Right cardiac atrium (tissue), 5 donors: ENCODE measurements around the gene ITPRIPL2. TPM values are rescaled to one million over a fixed set of nuclear protein-coding genes. Genes with fewer than 3 reads are reported as not detected.

ENCODE experiments used
- ATAC-seq, 2 donors: fragments of 200-7000 bp; cut with Tn5 transposase; one replicate each; pipeline versions ENCODE4 v1.8.0 to v1.9.1; 2020; ENCODE audit warnings: moderate library complexity in 2 of 2, mild to moderate bottlenecking in 1 of 2
- DNase-seq, 3 donors: peaks; one replicate each; pipeline ENCODE4 v3.0.0-alpha.2; 2020
- H3K27ac ChIP-seq: one replicate; pipeline ENCODE4 v1.5.1; 2013; ENCODE audit warnings: mild to moderate bottlenecking, low read length, control low read depth, moderate library complexity
- H3K27me3 ChIP-seq: one replicate; pipeline ENCODE4 v1.6.1; 2013; ENCODE audit not compliant: control insufficient read depth, insufficient read depth
- H3K4me1 ChIP-seq: one replicate; pipeline ENCODE4 v1.6.1; 2013; ENCODE audit warnings: low read length; ENCODE audit not compliant: control insufficient read depth, insufficient read depth
- H3K4me3 ChIP-seq: one replicate; pipeline ENCODE4 v1.5.1; 2013; ENCODE audit warnings: low read length, control low read depth
- H3K9me3 ChIP-seq: one replicate; pipeline ENCODE4 v1.6.1; 2013; ENCODE audit warnings: low read length; ENCODE audit not compliant: control insufficient read depth
- WGBS: extraction: QIAGEN DNeasy Blood & Tissue Kit; methylation state at CpG from one replicate; pipeline ENCODE4 v1.1.7; 2013; 5-methylcytosine and 5-hydroxymethylcytosine counted together
- intact Hi-C, 4 donors: fragments of 100-400 bp; cut with DNase I; formaldehyde crosslinking; loops; one replicate each; pipeline versions ENCODE4 v1.11.0 to v1.14.0; 2022 to 2023
- polyA plus RNA-seq: library from polyadenylated mRNA; stranded (reverse); fragments of 200-250 nt; gene quantifications from one replicate; pipeline ENCODE4 v1.2.3, GENCODE V29; 2013
- total RNA-seq, 4 donors: library from RNA; stranded (reverse); fragmentation: NEBNext Ultra II Directional; extraction: Animal tissue kit (Norgen Biotek cat#: 25700); gene quantifications; one replicate each; pipeline ENCODE4 v1.2.1, GENCODE V29; 2021
- donor health status: healthy with polysubstance abuse.
- donor health status: DM: no; HTN: yes; CAD: no.
- donor health status: DM: no; HTN: no; CAD: no.
- donor health status: DM: no; HTN: yes; CAD: no; lungs with severe emphysema.
- donor health status: DM: yes; HTN: yes; CAD: no.

The ITPRIPL2 gene
- total and polyA plus RNA-seq, 5 donors: 5.8 to 37.0 (median 21.4) TPM

DNA sequence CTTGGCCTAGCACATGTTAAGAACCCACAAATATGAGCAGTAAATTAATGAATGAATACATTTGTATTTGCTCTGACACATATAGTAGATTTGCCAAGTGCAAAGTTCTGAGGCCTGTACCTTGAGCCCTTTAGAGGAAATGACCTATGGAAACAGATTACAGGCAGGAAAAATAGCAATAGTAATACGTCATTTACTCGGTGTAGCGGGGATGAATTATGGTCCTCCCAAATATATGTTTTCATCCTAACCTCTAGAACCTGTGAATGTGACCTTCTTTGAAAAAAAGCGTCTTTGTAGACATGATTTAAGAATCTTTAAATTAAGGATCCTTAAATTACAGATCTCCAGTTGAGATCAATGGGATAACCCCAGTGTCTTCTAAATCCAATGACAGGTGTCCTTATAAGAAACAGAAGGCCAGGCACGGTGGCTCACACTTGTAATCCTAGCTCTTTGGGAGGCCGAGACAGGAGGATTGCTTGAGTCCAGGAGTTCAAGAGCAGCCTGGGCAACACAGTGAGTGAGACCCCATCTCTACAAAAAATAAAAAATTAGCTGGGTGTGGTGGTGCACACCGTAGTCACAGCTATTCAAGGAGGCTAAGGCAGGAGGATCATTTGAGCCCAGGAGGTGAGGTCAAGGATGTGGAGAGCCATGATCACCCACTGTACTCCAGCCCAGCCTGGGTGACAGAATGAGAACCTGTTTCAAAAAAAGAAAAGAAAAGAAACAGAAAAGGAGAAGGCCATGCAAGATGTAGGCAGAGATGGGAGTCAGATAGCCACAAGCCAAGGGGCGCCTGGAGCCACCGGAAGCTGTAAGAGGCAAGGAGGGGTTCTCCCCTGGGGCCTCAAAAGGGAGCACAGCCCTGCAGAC, 5.1 kb upstream of the ITPRIPL2 start:
- 85% methylated on average over 9 of the region's 9 CpGs for WGBS
- no peak overlapping the region for H3K27ac ChIP-seq
- H3K9me3 ChIP-seq: no peaks in the 10 kb centered on the region
- DNase-seq: no peak
- H3K27me3 ChIP-seq: no peaks in the 10 kb centered on the region
- intact Hi-C loops: no loop called here
- peaks cover 2% of the 10 kb centered on the region for H3K4me1 ChIP-seq
- no peak for ATAC-seq
- H3K4me3 ChIP-seq: no peak overlapping the region

DNA sequence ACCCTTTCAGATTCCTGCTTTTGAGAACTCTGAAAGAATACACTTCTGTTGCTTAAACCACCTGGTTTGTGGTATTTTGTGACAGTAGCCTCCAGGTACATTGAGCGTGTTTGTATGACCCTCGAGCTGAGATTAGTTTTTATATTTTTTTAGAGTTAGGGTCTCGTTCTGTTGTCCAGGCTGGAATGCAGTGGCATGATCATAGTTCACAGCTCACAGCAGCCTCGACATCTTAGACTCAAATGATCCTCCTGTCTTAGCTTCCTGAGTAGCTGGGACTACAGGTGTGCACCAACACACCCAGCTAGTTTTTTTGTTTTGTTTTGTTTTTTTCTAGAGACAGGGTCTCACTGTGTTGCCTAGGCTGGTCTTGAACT, 4.5 kb upstream of the ITPRIPL2 start:
- Histone ChIP-seq H3K27ac (no peak overlapping the region), H3K27me3 (no peaks in the 10 kb centered on the region), H3K9me3 (no peaks in the 10 kb centered on the region), H3K4me3 (no peak overlapping the region), H3K4me1 (peaks cover 2% of the 10 kb centered on the region)
- WGBS: 88% methylated on average over 4 of the region's 4 CpGs
- ATAC-seq (no peak), DNase-seq (no peak)
- intact Hi-C loops: no loop called here

DNA sequence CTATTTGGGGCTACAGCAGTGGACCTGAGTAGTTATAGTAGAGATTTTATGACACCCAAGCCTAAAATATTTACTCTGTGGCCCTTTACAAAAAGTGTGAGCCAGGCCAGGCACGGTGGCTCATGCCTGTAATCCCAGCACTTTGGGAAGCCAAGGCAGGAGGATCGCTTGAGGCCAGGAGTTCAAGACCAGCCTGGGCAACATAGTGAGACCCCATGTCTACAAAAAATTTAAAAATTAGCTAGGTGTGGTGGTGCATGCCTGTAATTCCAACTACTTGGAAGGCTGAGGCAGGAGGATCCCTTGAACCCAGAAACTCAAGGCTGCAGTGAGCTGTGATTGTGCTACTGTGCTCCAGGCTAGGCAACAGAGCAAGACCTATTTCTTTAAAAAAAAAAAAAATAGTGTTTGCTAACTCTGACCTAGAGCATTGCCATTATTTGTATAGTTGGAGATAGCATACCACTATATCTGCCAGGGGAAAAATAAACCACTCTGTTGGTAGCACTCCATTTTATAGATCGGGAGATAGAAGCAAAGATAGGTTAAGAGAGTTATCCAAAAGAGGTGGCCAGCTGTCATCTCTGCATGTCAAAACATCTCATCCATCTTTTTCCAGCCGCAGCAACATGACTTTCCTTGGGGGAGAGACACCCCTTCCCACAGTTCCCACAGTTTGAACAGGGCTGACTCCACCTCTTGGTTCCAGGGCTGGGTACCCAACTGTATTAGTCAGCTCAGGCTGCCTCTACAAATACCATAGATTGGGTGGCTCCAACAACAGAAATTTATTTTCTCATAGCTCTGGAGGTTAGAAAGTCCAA, 3.0 kb upstream of the ITPRIPL2 start:
- no peaks in the 10 kb centered on the region for H3K27me3 ChIP-seq
- DNase-seq (no peak), ATAC-seq (no peak)
- intact Hi-C loops: no loop called here
- no peak overlapping the region for H3K27ac ChIP-seq
- peaks cover 8% of the 10 kb centered on the region for H3K4me1 ChIP-seq
- no peaks in the 10 kb centered on the region for H3K9me3 ChIP-seq
- WGBS: 84% methylated on average over 4 of the region's 4 CpGs
- H3K4me3 ChIP-seq: no peak overlapping the region

DNA sequence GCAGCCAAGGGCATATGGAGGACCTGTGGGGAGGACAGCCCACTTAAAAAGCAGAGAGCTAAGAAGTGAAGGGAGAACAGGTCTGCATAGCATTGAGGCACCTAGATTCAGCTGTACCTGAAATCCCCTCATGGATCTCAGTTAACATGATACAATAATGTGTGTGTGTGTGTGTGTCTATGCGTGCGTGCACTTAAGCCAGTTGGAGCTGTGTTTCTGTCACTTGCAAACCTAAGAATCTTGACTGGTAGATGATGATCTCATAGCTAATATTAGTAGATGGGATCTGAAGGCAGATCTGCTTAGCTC, 1.7 kb upstream of the ITPRIPL2 start:
- ATAC-seq: no peak
- DNase-seq: no peak
- Histone ChIP-seq H3K9me3 (no peaks in the 10 kb centered on the region), H3K27ac (no peak overlapping the region), H3K4me3 (no peak overlapping the region), H3K4me1 (peaks cover 11% of the 10 kb centered on the region), H3K27me3 (no peaks in the 10 kb centered on the region)
- intact Hi-C loops: no loop called here
- WGBS: 89% methylated on average over 2 of the region's 2 CpGs

- Histone ChIP-seq H3K27me3 (no peaks in the 10 kb centered on the region), H3K4me3 (peak overlapping the region; percentile 46), H3K4me1 (peaks cover 11% of the 10 kb centered on the region), H3K9me3 (no peaks in the 10 kb centered on the region), H3K27ac (peak overlapping the region; percentile 89)
- ATAC-seq (peak; percentile 15 to 55), DNase-seq (peak; percentile 72 to 89 (median 88))
- intact Hi-C loops: no loop called here
- WGBS: 5% methylated on average over 80 of the region's 80 CpGs
These were observed 789 bp downstream of the ITPRIPL2 start for GRCh38 chr16:19114359-19115147.

GRCh38 chr16:19115148-19116021, 1.6 kb downstream of the ITPRIPL2 start:
- no peaks in the 10 kb centered on the region for H3K27me3 ChIP-seq
- peaks cover 11% of the 10 kb centered on the region for H3K4me1 ChIP-seq
- 63% methylated on average over 50 of the region's 50 CpGs for WGBS
- intact Hi-C loops: no loop called here
- peak overlapping the region; percentile 89 for H3K27ac ChIP-seq
- DNase-seq: peak in 2 of 3 donors; percentile 71 to 86
- H3K9me3 ChIP-seq: no peaks in the 10 kb centered on the region
- peak overlapping the region; percentile 46 for H3K4me3 ChIP-seq
- ATAC-seq: peak in 1 of 2 donors; percentile 7

GRCh38 chr16:19116711-19117449, 3.1 kb downstream of the ITPRIPL2 start:
- Histone ChIP-seq H3K4me3 (no peak overlapping the region), H3K4me1 (peaks cover 11% of the 10 kb centered on the region), H3K9me3 (no peaks in the 10 kb centered on the region), H3K27me3 (no peaks in the 10 kb centered on the region), H3K27ac (peak overlapping the region; percentile 15)
- DNase-seq (no peak), ATAC-seq (no peak)
- 53% methylated on average over 6 of the region's 6 CpGs for WGBS
- intact Hi-C loops: no loop called here

- Histone ChIP-seq H3K4me3 (peak overlapping the region; percentile 36), H3K27ac (peak overlapping the region; percentile 58), H3K4me1 (peaks cover 9% of the 10 kb centered on the region), H3K9me3 (no peaks in the 10 kb centered on the region), H3K27me3 (no peaks in the 10 kb centered on the region)
- DNase-seq (peak in 2 of 3 donors; percentile 56 to 73), ATAC-seq (peak; percentile 58 to 76)
- intact Hi-C loops: no loop called here
- 27% methylated on average over 6 of the region's 6 CpGs for WGBS
These were observed 5.2 kb downstream of the ITPRIPL2 start for GRCh38 chr16:19118938-19119431.

GRCh38 chr16:19119564-19119963, 5.8 kb downstream of the ITPRIPL2 start:
- Histone ChIP-seq H3K4me3 (peak overlapping the region; percentile 36), H3K4me1 (peaks cover 9% of the 10 kb centered on the region), H3K27ac (peak overlapping the region; percentile 58), H3K9me3 (no peaks in the 10 kb centered on the region), H3K27me3 (no peaks in the 10 kb centered on the region)
- WGBS: 38% methylated on average over 5 of the region's 5 CpGs
- ATAC-seq: peak; percentile 27 to 45
- intact Hi-C loops: no loop called here
- DNase-seq: no peak
